ENCODE measurements around the gene MAK. TPM values are rescaled to one million over a fixed set of nuclear protein-coding genes. Genes with fewer than 3 reads are reported as not detected.

MAK gene
- total RNA-seq, 1 experiment from 2014 or later = 0.20 TPM

DNA sequence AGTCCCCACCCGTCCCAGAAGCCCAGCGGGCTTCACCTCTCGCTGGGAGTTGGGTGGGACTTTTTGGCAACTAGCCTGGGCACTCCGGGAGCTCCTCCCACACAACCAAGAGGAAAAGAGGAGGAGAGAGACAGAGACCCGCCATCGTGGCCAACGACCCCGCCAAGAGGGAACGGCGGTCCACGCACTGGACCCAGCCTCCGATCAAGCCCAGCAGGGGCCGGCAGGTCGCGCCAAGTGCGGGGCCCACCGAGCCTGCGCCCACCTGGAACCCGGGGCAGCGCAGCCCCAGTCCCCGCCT lies 118.4 kb downstream of the MAK start:
- H3K27ac ChIP-seq (ENCODE audit: insufficient read length, low read depth, low read length) = no peak overlapping the region
- H3K4me1 Mint-ChIP-seq = peaks cover 19 to 23% of the 10 kb centered on the region in 2 experiments
- H3K4ac ChIP-seq (ENCODE audit: low read depth, low read length) = no peak overlapping the region

More for the DNA sequence above, 118.4 kb downstream of the MAK start:
- Mint-ChIP-seq H3K4me3 (no peak overlapping the region), H3K27ac (no peak overlapping the region), H3K9me3 (peaks cover 3 to 7% of the 10 kb centered on the region in 2 experiments; a peak in 3 of 5 replicates), H3K27me3 (ENCODE audit: low read depth) (no peaks in the 10 kb centered on the region; the same call in 1 of the 2 replicates), H3K36me3 (ENCODE audit: insufficient read depth in 1 of 3, low read depth in 3 of 3) (peaks cover 0 to 18% (median 13%) of the 10 kb centered on the region in 3 experiments; a peak in 6 of 7 replicates)
- H3K23me2 ChIP-seq (ENCODE audit: insufficient read length, low read depth, low read length, poor library complexity, severe bottlenecking) = peaks cover 9% of the 10 kb centered on the region
- WGBS (ENCODE audit: extremely low coverage, insufficient read length, low lambda C conversion rate) = no CpG with 5 or more reads among the region's 21 CpGs
- no peak overlapping the region for H3K9ac ChIP-seq (ENCODE audit: extremely low read depth, insufficient read length, low read length)
- no peak overlapping the region for H2BK120ac ChIP-seq (ENCODE audit: low read depth, low read length, poor library complexity, severe bottlenecking)
- TF ChIP-seq, protein P1, sequence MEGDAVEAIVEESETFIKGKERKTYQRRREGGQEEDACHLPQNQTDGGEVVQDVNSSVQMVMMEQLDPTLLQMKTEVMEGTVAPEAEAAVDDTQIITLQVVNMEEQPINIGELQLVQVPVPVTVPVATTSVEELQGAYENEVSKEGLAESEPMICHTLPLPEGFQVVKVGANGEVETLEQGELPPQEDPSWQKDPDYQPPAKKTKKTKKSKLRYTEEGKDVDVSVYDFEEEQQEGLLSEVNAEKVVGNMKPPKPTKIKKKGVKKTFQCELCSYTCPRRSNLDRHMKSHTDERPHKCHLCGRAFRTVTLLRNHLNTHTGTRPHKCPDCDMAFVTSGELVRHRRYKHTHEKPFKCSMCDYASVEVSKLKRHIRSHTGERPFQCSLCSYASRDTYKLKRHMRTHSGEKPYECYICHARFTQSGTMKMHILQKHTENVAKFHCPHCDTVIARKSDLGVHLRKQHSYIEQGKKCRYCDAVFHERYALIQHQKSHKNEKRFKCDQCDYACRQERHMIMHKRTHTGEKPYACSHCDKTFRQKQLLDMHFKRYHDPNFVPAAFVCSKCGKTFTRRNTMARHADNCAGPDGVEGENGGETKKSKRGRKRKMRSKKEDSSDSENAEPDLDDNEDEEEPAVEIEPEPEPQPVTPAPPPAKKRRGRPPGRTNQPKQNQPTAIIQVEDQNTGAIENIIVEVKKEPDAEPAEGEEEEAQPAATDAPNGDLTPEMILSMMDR (conservative IDR thresholded peaks at IDR 0.05) = no peak
- no peaks in the 10 kb centered on the region for H3K9me3 ChIP-seq (ENCODE audit: control insufficient read depth, low read depth, low read length)
- no peak overlapping the region for H4K8ac ChIP-seq (replicated peaks; ENCODE audit: insufficient read length, low read depth, low read length)
- no peak for DNase-seq
- no peak overlapping the region for H2BK15ac ChIP-seq (ENCODE audit: low read depth, low read length)
- no peaks in the 10 kb centered on the region for H4K20me1 ChIP-seq (ENCODE audit: control insufficient read depth, insufficient read depth, insufficient read length)
- H2BK12ac ChIP-seq (ENCODE audit: insufficient read length, low read depth, low read length) = no peak overlapping the region
- no peak overlapping the region for H2AK5ac ChIP-seq (ENCODE audit: insufficient read length, low read length)
- H3K79me2 ChIP-seq (ENCODE audit: insufficient read depth, low read length) = no peaks in the 10 kb centered on the region
- H4K5ac ChIP-seq (ENCODE audit: insufficient read length, low read depth, low read length) = no peak overlapping the region
- no peak overlapping the region for H2AFZ ChIP-seq (ENCODE audit: low read length)
- H2BK5ac ChIP-seq (ENCODE audit: insufficient read length, low read length) = no peak overlapping the region
- no peak overlapping the region for H4K91ac ChIP-seq (ENCODE audit: insufficient read length, low read depth, low read length)
- no peaks in the 10 kb centered on the region for H3K27me3 ChIP-seq (ENCODE audit: insufficient read depth, low read length)
- H3K18ac ChIP-seq (ENCODE audit: insufficient read length, low read depth, low read length) = no peak overlapping the region
- no peak overlapping the region for H3T11ph ChIP-seq (ENCODE audit: low read length)
- 0 out of 2 replicates have a peak, but pooled peaks cover 2% of the 10 kb centered on the region for H3K4me1 ChIP-seq (ENCODE audit: insufficient read depth, low read length)
- no peak overlapping the region for H2BK20ac ChIP-seq (ENCODE audit: low read depth, low read length, poor library complexity, severe bottlenecking)
- H3K56ac ChIP-seq (ENCODE audit: insufficient read length, low read depth, low read length) = no peak overlapping the region
- H3K79me1 ChIP-seq (ENCODE audit: insufficient read depth, low read depth, low read length, poor library complexity, severe bottlenecking) = no peaks in the 10 kb centered on the region
- no peak overlapping the region for H3K23ac ChIP-seq (ENCODE audit: insufficient read length, low read depth, low read length)
- H3K4me2 ChIP-seq (ENCODE audit: insufficient read depth, insufficient read length, low read length) = no peak overlapping the region
- H3K14ac ChIP-seq (ENCODE audit: insufficient read depth, low read length) = no peak overlapping the region
